IMR-90 (cell line): ENCODE data around the gene ASNSD1. TPM values are rescaled to one million over a fixed set of nuclear protein-coding genes. Genes with fewer than 3 reads are reported as not detected.

ENCODE experiments used
- ATAC-seq: fragments of 200-7000 bp; cut with Tn5 transposase; 2 replicates; pipeline ENCODE4 v1.9.1; 2020; ENCODE audit warnings: low read depth, mild to moderate bottlenecking, moderate library complexity
- BruUV-seq: library from RNA; stranded (reverse); fragments of 400-500 nt; replicated peaks from 2 replicates; lab custom pipeline; 2021; lab: Mats Ljungman, UMichigan
- CTCF ChIA-PET: fragments of 300-600 bp; formaldehyde crosslinking; extraction: SDS; loops from one replicate; lab custom pipeline; 2021; ENCODE audit warnings: antibody characterized with exemption; lab: Yijun Ruan, JAX
- POLR2A ChIA-PET: fragments of 300-600 bp; sonication (Branson Sonifier 250); formaldehyde crosslinking; loops from one replicate; lab custom pipeline; 2022; ENCODE audit warnings: antibody characterized with exemption; ENCODE audit not compliant: unreplicated experiment; lab: Charles Lee
- DNase-seq: peaks from one replicate; pipeline ENCODE4 v3.0.0; 2013
- H2AFZ ChIP-seq: replicated peaks from 2 replicates; pipeline ENCODE3; 2013; ENCODE audit warnings: low read length, mild to moderate bottlenecking; ENCODE audit not compliant: poor library complexity
- H2AK5ac ChIP-seq: 2 replicates; pipeline ENCODE4 v1.6.1; 2013; ENCODE audit warnings: low read depth, low read length, inconsistent platforms
- H2AK9ac ChIP-seq: replicated peaks from 2 replicates; pipeline ENCODE3; 2013; ENCODE audit warnings: mild to moderate bottlenecking, low read depth, low read length, moderate library complexity; ENCODE audit not compliant: poor library complexity
- H2BK120ac ChIP-seq: 2 replicates; pipeline ENCODE4 v1.6.1; 2013; ENCODE audit warnings: low read depth, low read length, inconsistent platforms
- H2BK15ac ChIP-seq: 3 replicates; pipeline ENCODE4 v1.6.1; 2013; ENCODE audit warnings: low read depth, low read length, inconsistent platforms
- H2BK20ac ChIP-seq: 2 replicates; pipeline ENCODE4 v1.6.1; 2013; ENCODE audit warnings: low read depth, mild to moderate bottlenecking, inconsistent platforms, low read length, moderate library complexity
- H2BK5ac ChIP-seq: 2 replicates; pipeline ENCODE4 v1.6.1; 2013; ENCODE audit warnings: mild to moderate bottlenecking, low read depth, low read length, inconsistent platforms; ENCODE audit not compliant: poor library complexity, severe bottlenecking
- H3K14ac ChIP-seq: replicated peaks from 2 replicates; pipeline ENCODE4 v1.6.1; 2013; ENCODE audit warnings: low read depth, low read length, inconsistent platforms
- H3K18ac ChIP-seq: 2 replicates; pipeline ENCODE4 v1.6.1; 2013; ENCODE audit warnings: low read depth, low read length, control low read depth
- H3K23ac ChIP-seq: 2 replicates; pipeline ENCODE4 v1.6.1; 2013; ENCODE audit warnings: low read depth, low read length, inconsistent platforms
- H3K27ac ChIP-seq: 2 replicates; pipeline ENCODE4 v1.5.1; 2013; ENCODE audit warnings: mild to moderate bottlenecking, control low read depth, low read length; ENCODE audit not compliant: insufficient read depth
- H3K27me3 ChIP-seq: 2 replicates; pipeline ENCODE4 v1.6.1; 2013; ENCODE audit warnings: low read length; ENCODE audit not compliant: control insufficient read depth, insufficient read depth
- H3K36me3 ChIP-seq: 2 replicates; pipeline ENCODE4 v1.6.1; 2013; ENCODE audit warnings: low read length, mixed read lengths; ENCODE audit not compliant: control insufficient read depth, insufficient read depth
- H3K4ac ChIP-seq: 2 replicates; pipeline ENCODE4 v1.6.1; 2013; ENCODE audit warnings: low read depth, low read length, inconsistent platforms
- H3K4me1 ChIP-seq: 2 replicates; pipeline ENCODE4 v1.6.1; 2013; ENCODE audit warnings: low read length, mixed read lengths; ENCODE audit not compliant: control insufficient read depth, insufficient read depth
- H3K4me2 ChIP-seq: 2 replicates; pipeline ENCODE4 v1.6.1; 2013; ENCODE audit warnings: low read depth, mild to moderate bottlenecking, control low read depth, low read length, moderate library complexity
- H3K4me3 ChIP-seq: 2 replicates; pipeline ENCODE4 v1.5.1; 2013; ENCODE audit warnings: low read depth, mild to moderate bottlenecking, control low read depth, low read length, moderate library complexity; ENCODE audit not compliant: insufficient read depth
- H3K56ac ChIP-seq: 2 replicates; pipeline ENCODE4 v1.6.1; 2013; ENCODE audit warnings: low read length, inconsistent platforms; ENCODE audit not compliant: insufficient read depth; ENCODE audit errors: extremely low read depth
- H3K79me1 ChIP-seq, 2 experiments: 2 replicates each; pipeline ENCODE4 v1.6.1; 2013; ENCODE audit warnings: low read length in 2 of 2, inconsistent platforms in 1 of 2, low read depth in 1 of 2
- H3K9ac ChIP-seq: 2 replicates; pipeline ENCODE4 v1.6.1; 2013; ENCODE audit warnings: low read depth, low read length, control low read depth
- H3K9me1 ChIP-seq: 2 replicates; pipeline ENCODE4 v1.6.1; 2013; ENCODE audit warnings: low read length, inconsistent platforms; ENCODE audit not compliant: insufficient read depth
- H3K9me3 ChIP-seq: 2 replicates; pipeline ENCODE4 v1.6.1; 2013; ENCODE audit warnings: low read length; ENCODE audit not compliant: control insufficient read depth, insufficient read depth
- H4K20me1 ChIP-seq: 2 replicates; pipeline ENCODE4 v1.6.1; 2013; ENCODE audit warnings: low read length, inconsistent platforms; ENCODE audit not compliant: insufficient read depth
- H4K5ac ChIP-seq: 2 replicates; pipeline ENCODE4 v1.6.1; 2013; ENCODE audit warnings: mild to moderate bottlenecking, low read depth, low read length, control low read depth
- H4K8ac ChIP-seq, 2 experiments: 2 replicates each; pipeline ENCODE4 v1.6.1; 2013; ENCODE audit warnings: low read depth in 2 of 2, low read length in 2 of 2, control low read depth in 1 of 2, inconsistent platforms in 1 of 2
- H4K91ac ChIP-seq: 2 replicates; pipeline ENCODE4 v1.6.1; 2013; ENCODE audit warnings: low read depth, low read length, inconsistent platforms; ENCODE audit not compliant: insufficient read depth
- BHLHE40 ChIP-seq: fragments of 150-350 bp; IDR thresholded peaks from 2 replicates; pipeline ENCODE4 v1.6.1; 2016; ENCODE audit warnings: mild to moderate bottlenecking, low read depth, low read length
- CHD1 ChIP-seq: IDR thresholded peaks from 2 replicates; pipeline ENCODE4 v1.6.1; 2012; ENCODE audit warnings: low read depth, low read length, improper control_type of control experiment
- CTCF ChIP-seq: conservative IDR thresholded peaks from 2 replicates; pipeline ENCODE4 v1.5.1; 2012; ENCODE audit warnings: mild to moderate bottlenecking, low read depth, low read length, improper control_type of control experiment
- FOS ChIP-seq: fragments of 150-350 bp; IDR thresholded peaks from 2 replicates; pipeline ENCODE4 v1.6.1; 2016; ENCODE audit warnings: low read depth, low read length
- MAFK ChIP-seq: IDR thresholded peaks from 2 replicates; pipeline ENCODE4 v1.6.1; 2012; ENCODE audit warnings: low read depth, low read length, improper control_type of control experiment
- MAZ ChIP-seq: IDR thresholded peaks from 2 replicates; pipeline ENCODE4 v1.6.1; 2012; ENCODE audit warnings: low read depth, mild to moderate bottlenecking, low read length, improper control_type of control experiment, moderate library complexity, borderline replicate concordance
- MXI1 ChIP-seq: IDR thresholded peaks from 2 replicates; pipeline ENCODE4 v1.6.1; 2012; ENCODE audit warnings: low read depth, mild to moderate bottlenecking, low read length, moderate library complexity, borderline replicate concordance
- NFE2L2 ChIP-seq: fragments of 150-350 bp; IDR thresholded peaks from 2 replicates; pipeline ENCODE4 v1.6.1; 2016; ENCODE audit warnings: low read depth, mild to moderate bottlenecking, low read length
- POLR2A ChIP-seq: IDR thresholded peaks from 2 replicates; pipeline ENCODE4 v1.6.1; 2012; ENCODE audit warnings: mild to moderate bottlenecking, low read depth, low read length
- RAD21 ChIP-seq: IDR thresholded peaks from 2 replicates; pipeline ENCODE4 v1.6.1; 2012; ENCODE audit warnings: low read length, improper control_type of control experiment
- RCOR1 ChIP-seq: IDR thresholded peaks from 2 replicates; pipeline ENCODE4 v1.6.1; 2012; ENCODE audit warnings: mild to moderate bottlenecking, low read length, improper control_type of control experiment; ENCODE audit not compliant: insufficient replicate concordance
- RFX5 ChIP-seq: IDR thresholded peaks from 2 replicates; pipeline ENCODE4 v1.8.0; 2012; ENCODE audit warnings: low read depth, mild to moderate bottlenecking, low read length, moderate library complexity
- SMC3 ChIP-seq: fragments of 150-350 bp; IDR thresholded peaks from 2 replicates; pipeline ENCODE4 v1.6.1; 2016; ENCODE audit warnings: low read depth, mild to moderate bottlenecking, antibody characterized with exemption, low read length, moderate library complexity
- WGBS, 2 experiments: methylation state at CpG; one replicate each; pipeline versions ENCODE4 v1.1.5 to v1.1.7; 2013; ENCODE audit warnings: missing lambda C conversion rate in 2 of 2; ENCODE audit not compliant: insufficient read length in 1 of 2; ENCODE audit errors: extremely low coverage in 2 of 2; 5-methylcytosine and 5-hydroxymethylcytosine counted together
- dilution Hi-C: fragments of 300-500 bp; cut with HindIII; formaldehyde crosslinking; loops from one replicate; pipeline ENCODE4 v1.14.3; 2018; ENCODE audit warnings: low sequenced_read_pairs; ENCODE audit not compliant: unreplicated experiment
- in situ Hi-C: fragments of 300-500 bp; cut with MboI; formaldehyde crosslinking; loops from 3 replicates; pipeline ENCODE4 v1.14.3; 2019; ENCODE audit warnings: low sequenced_read_pairs, inconsistent platforms, mixed read lengths
- intact Hi-C: fragments of 100-400 bp; cut with micrococcal nuclease; formaldehyde crosslinking; loops from 2 replicates; pipeline ENCODE4 v1.10.0; 2022
- polyA plus RNA-seq, 3 experiments: library from polyadenylated mRNA; depleted of rRNA; stranded (reverse); fragments of >200 nt; gene quantifications; 2 replicates each; pipeline ENCODE4 v1.2.3, GENCODE V29; 2012; ENCODE audit warnings: low replicate concordance in 1 of 3
- total RNA-seq: library from RNA; depleted of rRNA; stranded (reverse); fragments of >200 nt; gene quantifications from 2 replicates; pipeline ENCODE4 v1.2.3, GENCODE V29; 2012

Gene ASNSD1
- total and polyA plus RNA-seq, 2 of the 4 experiments (the other 2 are of a cell fraction), result 29.1 to 35.7 TPM

GRCh38 chr2:189673661-189674373 lies 12.6 kb downstream of the ASNSD1 start:
- Histone ChIP-seq H2BK120ac (no peak overlapping the region), H3K4me3 (peak overlapping the region; percentile 69), H2AK9ac (no peak overlapping the region), H3K18ac (no peak overlapping the region), H2BK5ac (no peak overlapping the region), H3K4ac (peak overlapping the region; percentile 2; the same call in 1 of the 2 replicates), H3K27ac (peak overlapping the region; percentile 27), H3K27me3 (no peaks in the 10 kb centered on the region), H3K4me1 (0 out of 2 replicates have a peak, but pooled peaks cover 2% of the 10 kb centered on the region), H3K9ac (peak overlapping the region; percentile 34; the same call in 1 of the 2 replicates), H4K8ac (peak overlapping the region; percentile 33 to 86; a peak in 3 of 4 replicates), H2BK20ac (no peak overlapping the region), H3K36me3 (peaks cover 3% of the 10 kb centered on the region), H4K20me1 (no peaks in the 10 kb centered on the region), H3K79me1 (peaks cover 8 to 15% of the 10 kb centered on the region in 2 experiments; a peak in 3 of 4 replicates), H3K23ac (peak overlapping the region; percentile 11; the same call in 1 of the 2 replicates), H3K4me2 (peak overlapping the region; percentile 86), H2AK5ac (no peak overlapping the region), H3K9me3 (no peaks in the 10 kb centered on the region), H3K56ac (peak overlapping the region; percentile 35; the same call in 1 of the 2 replicates), H3K9me1 (no peaks in the 10 kb centered on the region), H2AFZ (peak overlapping the region; percentile 90), H3K14ac (peak overlapping the region; percentile 4; the same call in 1 of the 2 replicates), H4K91ac (0 out of 2 replicates have a peak overlapping the region, but pooled peaks have one; percentile 7), H2BK15ac (no peak overlapping the region), H4K5ac (peak overlapping the region; percentile 41; the same call in 1 of the 2 replicates)
- intact Hi-C loops, result loop anchor here (1.0 kb wide), 2 partner anchors 88 to 110 kb away; partner anchors contain the start of genes ORMDL1, OSGEPL1 and PMS1
- TF ChIP-seq POLR2A, result no peak
- TF ChIP-seq MXI1, result no peak
- no peak for TF ChIP-seq MAZ
- no peak for TF ChIP-seq SMC3
- TF ChIP-seq RFX5, result no peak
- no peak for TF ChIP-seq RAD21
- TF ChIP-seq BHLHE40, result no peak
- no peak for TF ChIP-seq CHD1
- no peak for TF ChIP-seq FOS
- no peak for TF ChIP-seq MAFK
- no peak for TF ChIP-seq NFE2L2
- TF ChIP-seq RCOR1, result no peak
- TF ChIP-seq CTCF, result no peak
- POLR2A ChIA-PET, result no interaction called here
- CTCF ChIA-PET, result interaction anchor here (0.6 to 1.4 kb wide), 6 partner anchors 9 to 187 kb away, joined by 4 to 9 read pairs (median 4); partner anchors contain the start of gene OSGEPL1
- ATAC-seq, result no peak
- no peak for DNase-seq
- dilution Hi-C loops, result no loop called here
- in situ Hi-C loops, result no loop called here
- no TSS peak for BruUV-seq
- WGBS, 2 experiments, result 88% methylated on average over 4 of the region's 12 CpGs; no CpG with 5 or more reads in 1 of the 2 experiments
